Ammon's horn (tissue), 1 donor: ENCODE data around the gene AURKAIP1.
"Not testable (repeated sequence)": the region's sequence is repeated elsewhere in the genome, so short reads cannot be mapped to it uniquely, and the experiment has no call there.

Experiments used
- DNase-seq: peaks from one replicate; pipeline ENCODE4 v3.0.0-alpha.2; 2016; ENCODE audit warnings: low spot score

AURKAIP1 gene

GRCh38 chr1:1385339-1385738 is 10.3 kb upstream of the AURKAIP1 start:
- not testable (repeated sequence) for DNase-seq

GRCh38 chr1:1381294-1381693 is 6.3 kb upstream of the AURKAIP1 start:
- DNase-seq: no peak

GRCh38 chr1:1380860-1381259 is 5.9 kb upstream of the AURKAIP1 start:
- DNase-seq: no peak

GRCh38 chr1:1377540-1378205 is 2.7 kb upstream of the AURKAIP1 start:
- DNase-seq: no peak

- no peak for DNase-seq
These were observed 1.7 kb upstream of the AURKAIP1 start for GRCh38 chr1:1376551-1377226.

- no peak for DNase-seq
These were observed 448 bp downstream of the AURKAIP1 start for GRCh38 chr1:1374589-1374928.

- no peak for DNase-seq
These were observed 1.0 kb downstream of the AURKAIP1 start for GRCh38 chr1:1373815-1374588.

- DNase-seq: no peak
These were observed 1.8 kb downstream of the AURKAIP1 start for GRCh38 chr1:1373051-1373814.

- no peak for DNase-seq
These were observed 3.0 kb downstream of the AURKAIP1 start for GRCh38 chr1:1371746-1372711.

- no peak for DNase-seq
These were observed 3.7 kb downstream of the AURKAIP1 start for GRCh38 chr1:1371364-1371745.

GRCh38 chr1:1370771-1371300 is 4.2 kb downstream of the AURKAIP1 start:
- no peak for DNase-seq

- DNase-seq: not testable (repeated sequence)
These were observed 4.9 kb downstream of the AURKAIP1 start for GRCh38 chr1:1370094-1370493.

- DNase-seq: no peak
These were observed 7.7 kb downstream of the AURKAIP1 start for GRCh38 chr1:1367315-1367714.

- DNase-seq: no peak
These were observed 8.3 kb downstream of the AURKAIP1 start for GRCh38 chr1:1366699-1367066.

GRCh38 chr1:1365875-1366698 is 8.9 kb downstream of the AURKAIP1 start:
- DNase-seq: no peak

- DNase-seq: no peak
These were observed 10.7 kb downstream of the AURKAIP1 start for GRCh38 chr1:1364266-1364665.

GRCh38 chr1:1361982-1362423 is 13.0 kb downstream of the AURKAIP1 start:
- DNase-seq: no peak

GRCh38 chr1:1361233-1361981 is 13.6 kb downstream of the AURKAIP1 start:
- DNase-seq: no peak

GRCh38 chr1:1360506-1361169 is 14.4 kb downstream of the AURKAIP1 start:
- DNase-seq: no peak
